Measurements from ENCODE around the gene AGPAT1. TPM values are rescaled to one million over a fixed set of nuclear protein-coding genes. Genes with fewer than 3 reads are reported as not detected.
A peak's percentile ranks its signal among the peaks of the same experiment; 100 is the strongest.

Gene AGPAT1
- total RNA-seq, 1 donor from 2014 or later: 81.1 TPM

DNA sequence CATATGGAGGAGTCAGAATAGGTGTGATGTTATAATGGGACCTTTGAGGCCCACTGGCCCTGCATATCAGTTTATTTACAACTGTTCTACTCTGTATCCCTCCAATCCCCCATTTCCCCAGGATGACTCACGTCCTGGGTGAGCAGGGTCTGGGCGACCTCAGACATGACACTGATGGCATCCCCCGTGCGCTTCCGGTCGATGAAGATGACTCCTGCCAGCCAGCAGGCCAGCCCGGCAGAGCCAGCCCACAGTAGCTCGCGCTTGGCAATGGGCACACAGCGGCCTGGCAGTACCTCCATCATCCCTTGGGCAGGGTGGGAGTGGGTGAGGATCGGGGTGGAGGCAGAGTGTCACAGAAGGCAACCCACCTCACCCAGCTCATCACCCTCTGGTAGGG is 5.6 kb downstream of the AGPAT1 start:
- H3K27ac Mint-ChIP-seq (ENCODE audit: unreplicated experiment): no peak overlapping the region
- no peak for TF ChIP-seq CTCF (IDR thresholded peaks at IDR 0.05)
- no peaks in the 10 kb centered on the region for H3K9me3 Mint-ChIP-seq (ENCODE audit: unreplicated experiment)
- H3K36me3 Mint-ChIP-seq (ENCODE audit: unreplicated experiment): peaks cover 38% of the 10 kb centered on the region
- no peaks in the 10 kb centered on the region for H3K27me3 Mint-ChIP-seq (ENCODE audit: unreplicated experiment)
- no peak for DNase-seq (ENCODE audit: extremely low spot score, unreplicated experiment)
- H3K4me3 Mint-ChIP-seq (ENCODE audit: unreplicated experiment): no peak overlapping the region
- H3K4me1 Mint-ChIP-seq (ENCODE audit: unreplicated experiment): peaks cover 23% of the 10 kb centered on the region

- H3K9me3 Mint-ChIP-seq (ENCODE audit: unreplicated experiment): no peaks in the 10 kb centered on the region
- H3K27me3 Mint-ChIP-seq (ENCODE audit: unreplicated experiment): no peaks in the 10 kb centered on the region
- H3K4me1 Mint-ChIP-seq (ENCODE audit: unreplicated experiment): peaks cover 12% of the 10 kb centered on the region
- H3K36me3 Mint-ChIP-seq (ENCODE audit: unreplicated experiment): peaks cover 42% of the 10 kb centered on the region
- H3K27ac Mint-ChIP-seq (ENCODE audit: unreplicated experiment): peak overlapping the region; percentile 4
- no peak overlapping the region for H3K4me3 Mint-ChIP-seq (ENCODE audit: unreplicated experiment)
- no peak for TF ChIP-seq CTCF (IDR thresholded peaks at IDR 0.05)
- no peak for DNase-seq (ENCODE audit: extremely low spot score, unreplicated experiment)
Measured at GRCh38 chr6:32168807-32169591, 6.9 kb downstream of the AGPAT1 start.

GRCh38 chr6:32168350-32168749 is 7.5 kb downstream of the AGPAT1 start:
- peaks cover 42% of the 10 kb centered on the region for H3K36me3 Mint-ChIP-seq (ENCODE audit: unreplicated experiment)
- no peak overlapping the region for H3K4me3 Mint-ChIP-seq (ENCODE audit: unreplicated experiment)
- no peaks in the 10 kb centered on the region for H3K9me3 Mint-ChIP-seq (ENCODE audit: unreplicated experiment)
- no peaks in the 10 kb centered on the region for H3K27me3 Mint-ChIP-seq (ENCODE audit: unreplicated experiment)
- DNase-seq (ENCODE audit: extremely low spot score, unreplicated experiment): no peak
- peaks cover 7% of the 10 kb centered on the region for H3K4me1 Mint-ChIP-seq (ENCODE audit: unreplicated experiment)
- TF ChIP-seq CTCF (IDR thresholded peaks at IDR 0.05): no peak
- H3K27ac Mint-ChIP-seq (ENCODE audit: unreplicated experiment): peak overlapping the region; percentile 35

- Mint-ChIP-seq H3K9me3 (ENCODE audit: unreplicated experiment) (no peaks in the 10 kb centered on the region), H3K4me3 (ENCODE audit: unreplicated experiment) (no peak overlapping the region), H3K4me1 (ENCODE audit: unreplicated experiment) (peaks cover 6% of the 10 kb centered on the region), H3K27me3 (ENCODE audit: unreplicated experiment) (no peaks in the 10 kb centered on the region), H3K27ac (ENCODE audit: unreplicated experiment) (peak overlapping the region; percentile 35), H3K36me3 (ENCODE audit: unreplicated experiment) (peaks cover 46% of the 10 kb centered on the region)
- no peak for DNase-seq (ENCODE audit: extremely low spot score, unreplicated experiment)
- no peak for TF ChIP-seq CTCF (IDR thresholded peaks at IDR 0.05)
Measured at GRCh38 chr6:32167761-32168262, 8.1 kb downstream of the AGPAT1 start.

- Mint-ChIP-seq H3K27me3 (ENCODE audit: unreplicated experiment) (no peaks in the 10 kb centered on the region), H3K36me3 (ENCODE audit: unreplicated experiment) (peaks cover 49% of the 10 kb centered on the region), H3K4me3 (ENCODE audit: unreplicated experiment) (no peak overlapping the region), H3K27ac (ENCODE audit: unreplicated experiment) (peak overlapping the region; percentile 35), H3K4me1 (ENCODE audit: unreplicated experiment) (peaks cover 3% of the 10 kb centered on the region), H3K9me3 (ENCODE audit: unreplicated experiment) (no peaks in the 10 kb centered on the region)
- no peak for TF ChIP-seq CTCF (IDR thresholded peaks at IDR 0.05)
- DNase-seq (ENCODE audit: extremely low spot score, unreplicated experiment): no peak
Measured at GRCh38 chr6:32167154-32167760, 8.6 kb downstream of the AGPAT1 start.

Data from osteocyte (in vitro differentiated cells).